Left lobe of liver (tissue), 2 donors: Measurements from ENCODE around the gene USP24. TPM values are rescaled to one million over a fixed set of nuclear protein-coding genes. Genes with fewer than 3 reads are reported as not detected.
"Not testable (repeated sequence)": the region's sequence is repeated elsewhere in the genome, so short reads cannot be mapped to it uniquely, and the experiment has no call there.

Source experiments
- ATAC-seq: fragments of 200-7000 bp; cut with Tn5 transposase; one replicate; pipeline ENCODE4 v1.9.1; 2020; ENCODE audit warnings: mild to moderate bottlenecking, moderate library complexity
- DNase-seq: peaks from one replicate; pipeline ENCODE4 v3.0.0-alpha.2; 2020; ENCODE audit warnings: low spot score
- total RNA-seq: library from RNA; stranded (reverse); gene quantifications from one replicate; pipeline ENCODE4 v1.2.1, GENCODE V29; 2021
- donor health status: DM: no; HTN: no; CAD: no; lungs with moderate emphysema.
- donor health status: DM: no; HTN: yes; CAD: no.

USP24 gene
- total RNA-seq, 1 donor from 2014 or later, result 17.7 TPM

DNA sequence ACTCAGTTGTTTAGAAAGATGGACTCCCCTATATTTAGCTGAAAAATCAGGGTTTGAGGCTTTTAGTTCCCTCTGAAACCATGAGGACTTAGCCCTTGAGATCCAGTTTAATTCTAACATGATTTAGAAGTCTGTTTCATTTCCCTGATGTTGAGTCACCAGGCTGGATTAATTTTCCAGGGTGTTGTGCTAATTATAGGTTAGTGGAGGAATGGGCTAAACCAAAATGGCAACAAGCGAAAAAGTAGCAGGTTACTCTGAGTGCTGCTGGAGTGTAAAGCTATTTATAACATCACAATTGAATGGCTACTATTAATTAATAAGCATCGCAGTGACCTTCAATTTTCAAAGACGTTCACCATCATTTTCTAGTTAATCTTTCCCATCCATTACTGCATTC, 15.5 kb upstream of the USP24 start:
- ATAC-seq (no peak), DNase-seq (no peak)

DNA sequence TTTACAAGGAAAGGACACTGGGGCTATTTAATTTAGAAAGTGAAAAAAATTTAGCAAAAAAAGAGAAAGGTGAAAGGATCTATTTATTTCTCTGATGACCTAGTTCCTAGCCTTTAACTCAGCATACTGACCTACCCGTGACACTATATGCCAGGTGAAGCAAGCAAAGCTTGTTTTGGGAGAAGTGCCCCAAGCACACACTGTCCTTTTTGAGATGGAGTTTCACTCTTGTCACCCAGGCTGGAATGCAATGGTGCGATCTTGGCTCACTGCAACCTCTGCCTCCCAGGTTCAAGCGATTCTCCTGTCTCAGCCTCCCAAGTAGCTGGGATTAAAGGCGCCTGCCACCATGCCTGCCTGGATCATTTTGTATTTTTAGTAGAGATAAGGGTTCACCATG, 14.6 kb upstream of the USP24 start:
- not testable (repeated sequence) for DNase-seq, ATAC-seq

DNA sequence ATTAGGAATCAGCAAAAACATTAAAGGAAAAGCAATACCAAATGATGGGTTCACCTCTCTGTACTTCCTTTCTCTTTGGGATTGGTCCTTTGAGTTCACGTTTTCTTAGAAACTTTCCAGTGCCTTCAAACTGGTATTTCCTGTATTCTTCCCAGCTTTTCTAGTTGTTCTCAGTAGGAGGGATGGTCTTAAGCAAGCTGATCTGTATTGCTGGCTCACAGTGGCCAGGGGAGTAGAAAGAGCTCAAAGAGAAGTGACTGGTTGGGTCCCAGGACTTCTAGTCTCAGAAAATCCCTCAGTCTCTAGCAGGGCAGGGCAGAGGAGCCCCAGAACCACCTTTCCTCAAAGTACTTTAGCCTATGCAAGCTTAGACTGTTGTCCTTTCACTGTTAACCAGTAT, 10.1 kb upstream of the USP24 start:
- no peak for DNase-seq
- ATAC-seq, result no peak

DNA sequence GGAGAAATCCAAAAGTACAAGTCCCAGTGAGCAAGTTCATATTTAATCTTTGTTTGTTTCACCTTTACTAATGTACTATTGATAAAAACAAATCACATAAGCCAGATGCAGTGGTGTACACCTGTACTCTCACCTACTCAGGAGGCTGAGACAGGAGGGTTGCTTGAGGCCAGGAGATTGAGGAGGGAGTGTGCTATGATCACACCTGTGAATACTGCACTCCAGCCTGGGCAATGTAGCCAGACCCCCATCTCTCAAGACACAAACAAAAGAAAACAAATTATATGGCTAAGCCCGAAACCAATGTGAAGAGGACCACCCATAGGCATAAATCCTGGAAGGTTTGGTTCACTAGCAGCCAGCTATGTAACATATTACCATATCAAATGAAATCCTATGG, 9.6 kb upstream of the USP24 start:
- DNase-seq (no peak), ATAC-seq (no peak)

DNA sequence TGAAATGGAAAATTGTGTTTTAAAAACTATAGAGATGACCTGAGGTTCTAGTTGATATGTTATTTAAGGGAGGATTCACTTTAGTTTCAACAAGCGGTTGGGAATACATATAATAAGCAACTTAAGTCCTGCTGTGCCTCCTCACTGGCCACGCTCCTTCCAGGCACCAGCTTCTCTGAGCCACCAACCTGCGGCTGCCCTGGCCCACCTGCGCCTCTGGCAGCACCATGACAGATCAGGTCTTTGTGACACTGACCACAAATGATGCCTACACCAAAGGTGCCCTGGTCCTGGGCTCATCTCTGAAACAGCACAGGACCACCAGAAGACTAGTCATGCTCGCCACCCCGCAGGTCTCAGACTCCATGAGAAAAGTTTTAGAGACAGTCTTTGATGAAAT, 7.0 kb upstream of the USP24 start:
- no peak for ATAC-seq
- DNase-seq, result no peak

DNA sequence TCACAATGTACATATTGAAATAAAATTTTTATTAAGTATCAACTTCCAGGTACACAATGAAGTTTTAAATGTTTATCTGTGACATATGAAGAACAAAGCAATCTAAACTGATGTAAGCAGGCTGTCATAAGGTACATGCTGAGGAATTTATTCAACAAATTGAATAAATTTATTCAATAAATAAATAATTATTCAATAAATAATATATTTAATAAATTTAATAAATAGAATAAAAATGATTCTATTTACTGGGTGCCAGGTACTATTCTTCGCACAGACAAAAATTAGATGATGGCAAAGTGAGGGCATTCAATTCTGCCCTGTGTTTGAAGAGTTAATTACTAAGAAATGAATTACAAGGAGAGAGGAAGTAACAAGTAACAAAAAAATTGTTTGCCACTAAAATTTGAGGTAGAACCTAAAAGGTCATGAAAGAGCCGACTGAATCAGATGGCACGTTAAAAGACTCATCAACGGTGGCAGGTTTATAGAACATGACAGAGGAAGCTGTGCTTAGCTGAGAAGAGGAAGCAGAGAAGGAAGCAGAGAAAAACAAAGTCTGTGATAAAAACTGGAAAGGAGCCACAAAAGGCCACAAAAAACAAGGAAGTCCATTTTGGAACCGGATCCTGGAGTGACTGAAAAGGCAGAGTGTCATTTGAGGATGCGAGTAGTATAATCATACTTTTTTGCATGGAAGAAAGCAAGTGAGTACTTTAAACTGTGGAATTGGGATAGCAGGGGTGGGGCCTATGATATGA, 2.2 kb upstream of the USP24 start:
- ATAC-seq (no peak), DNase-seq (no peak)

DNA sequence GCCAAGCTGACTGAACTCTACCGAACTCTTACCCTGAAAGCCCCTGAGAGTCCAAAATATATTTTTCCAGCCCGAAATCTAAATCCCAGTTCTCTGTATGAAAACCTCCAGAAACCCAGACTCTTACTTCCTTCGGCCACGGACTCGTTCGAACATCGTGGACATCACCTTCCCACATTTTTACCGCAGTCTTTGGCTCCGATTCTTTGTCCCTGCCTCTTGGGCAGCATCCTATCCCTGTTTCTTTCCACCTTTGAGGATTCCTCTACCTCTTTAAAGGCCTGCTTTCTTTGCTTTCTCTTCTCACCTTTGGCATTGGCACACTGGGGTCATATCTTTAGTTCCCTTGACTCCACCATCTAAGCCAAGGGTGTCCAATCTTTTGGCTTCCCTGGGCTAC, 932 bp upstream of the USP24 start:
- DNase-seq (no peak), ATAC-seq (no peak)

DNA sequence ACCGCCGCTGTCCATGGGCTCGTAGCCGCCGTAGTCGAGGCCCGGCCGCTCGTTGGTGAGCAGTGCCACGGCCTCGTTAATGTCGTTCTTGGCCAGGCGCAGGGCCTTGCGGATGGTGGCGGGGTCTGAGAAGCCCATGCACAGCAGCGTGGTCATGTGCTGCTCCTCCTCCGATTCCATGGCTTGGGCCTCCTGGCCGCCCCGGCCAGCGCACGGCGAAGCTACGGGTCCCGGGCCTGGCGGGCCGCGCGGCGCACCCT, 300 bp downstream of the USP24 start:
- peak; percentile 53 for ATAC-seq
- DNase-seq, result no peak

DNA sequence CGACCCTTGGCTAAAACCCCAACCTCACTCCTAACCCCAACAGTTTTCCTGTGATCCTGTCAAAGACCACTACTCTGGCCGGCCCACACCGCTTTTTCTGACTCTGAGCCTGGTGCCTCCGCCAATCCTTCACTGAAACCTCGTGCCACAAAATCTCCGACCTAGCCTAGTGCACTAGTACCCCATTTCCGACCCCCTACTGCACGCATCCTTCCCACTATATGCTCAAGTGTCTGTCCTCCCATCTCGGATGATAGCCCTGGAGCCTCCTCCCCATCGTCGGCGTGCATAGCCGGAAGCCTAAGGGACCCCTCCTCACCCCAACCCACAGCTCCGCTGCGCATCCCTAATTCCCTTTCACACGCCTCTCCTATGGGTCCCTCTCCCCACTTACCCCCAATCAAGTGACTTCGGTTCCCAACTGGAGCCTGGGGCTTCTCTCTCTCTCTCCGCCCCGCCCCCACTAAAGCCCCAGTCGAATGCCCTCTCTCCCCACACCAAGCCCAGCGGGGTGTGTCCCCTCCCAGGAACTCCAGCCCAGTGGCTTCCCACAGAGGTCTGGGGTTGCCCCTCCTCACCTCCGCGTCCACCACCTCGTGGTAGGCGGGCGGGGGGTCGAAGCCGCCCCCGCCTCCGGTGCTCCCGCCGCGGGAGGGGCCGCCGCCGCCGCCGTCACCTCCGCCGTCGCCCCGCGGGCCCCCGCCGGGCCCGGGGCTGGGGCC, 791 bp downstream of the USP24 start:
- peak; percentile 60 for DNase-seq
- peak; percentile 12 for ATAC-seq

DNA sequence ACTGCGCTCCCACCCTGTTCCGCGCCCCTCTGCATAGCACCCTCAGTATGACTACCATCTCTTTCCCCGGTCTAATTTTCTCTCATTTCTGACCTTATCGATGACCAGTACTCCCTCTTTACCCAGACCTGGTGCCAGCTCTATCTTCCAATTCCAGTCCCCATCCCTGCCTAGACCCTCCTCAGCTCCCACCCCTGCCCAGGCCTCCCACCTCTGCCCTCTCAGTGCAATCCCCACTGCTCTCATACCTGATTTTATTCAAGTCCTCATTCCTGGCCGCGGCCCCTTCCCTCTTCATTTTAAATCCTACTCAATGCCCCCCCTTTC, 1.3 kb downstream of the USP24 start:
- DNase-seq, result no peak
- ATAC-seq, result no peak

DNA sequence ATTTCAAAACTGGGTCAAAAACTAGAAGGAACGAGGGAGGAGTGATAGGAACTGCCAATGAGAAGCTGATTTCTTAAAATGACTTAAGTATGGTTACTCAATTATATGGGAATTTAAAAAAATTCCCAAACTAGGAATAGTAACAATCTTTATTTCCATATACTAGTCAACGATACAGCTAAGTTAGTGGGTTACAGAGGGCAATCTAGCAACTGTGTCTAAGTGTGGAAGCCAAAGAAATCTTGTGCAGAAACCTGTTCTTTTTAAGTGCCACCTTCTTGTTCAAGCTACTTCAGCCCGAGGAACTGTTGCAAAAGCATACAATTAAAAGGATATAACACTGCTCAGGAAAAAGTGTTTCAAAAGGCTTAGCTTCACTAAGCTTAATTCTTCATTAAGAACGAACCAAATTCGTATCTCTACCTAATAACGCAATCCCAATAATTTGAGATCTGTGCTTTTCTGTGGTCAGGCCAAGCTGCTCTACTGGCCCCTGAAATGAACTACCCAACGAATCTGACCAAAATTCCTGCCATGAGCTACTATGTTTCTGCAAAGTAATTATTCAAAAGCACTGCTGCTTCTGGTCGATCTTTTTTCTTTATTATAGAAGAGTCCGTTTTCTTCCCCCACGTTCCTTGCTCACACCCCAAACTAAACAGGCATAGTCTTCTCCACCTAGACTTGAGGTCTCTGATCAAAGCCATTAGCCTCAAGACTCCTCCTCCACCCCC, 1.8 kb downstream of the USP24 start:
- DNase-seq (no peak), ATAC-seq (no peak)

DNA sequence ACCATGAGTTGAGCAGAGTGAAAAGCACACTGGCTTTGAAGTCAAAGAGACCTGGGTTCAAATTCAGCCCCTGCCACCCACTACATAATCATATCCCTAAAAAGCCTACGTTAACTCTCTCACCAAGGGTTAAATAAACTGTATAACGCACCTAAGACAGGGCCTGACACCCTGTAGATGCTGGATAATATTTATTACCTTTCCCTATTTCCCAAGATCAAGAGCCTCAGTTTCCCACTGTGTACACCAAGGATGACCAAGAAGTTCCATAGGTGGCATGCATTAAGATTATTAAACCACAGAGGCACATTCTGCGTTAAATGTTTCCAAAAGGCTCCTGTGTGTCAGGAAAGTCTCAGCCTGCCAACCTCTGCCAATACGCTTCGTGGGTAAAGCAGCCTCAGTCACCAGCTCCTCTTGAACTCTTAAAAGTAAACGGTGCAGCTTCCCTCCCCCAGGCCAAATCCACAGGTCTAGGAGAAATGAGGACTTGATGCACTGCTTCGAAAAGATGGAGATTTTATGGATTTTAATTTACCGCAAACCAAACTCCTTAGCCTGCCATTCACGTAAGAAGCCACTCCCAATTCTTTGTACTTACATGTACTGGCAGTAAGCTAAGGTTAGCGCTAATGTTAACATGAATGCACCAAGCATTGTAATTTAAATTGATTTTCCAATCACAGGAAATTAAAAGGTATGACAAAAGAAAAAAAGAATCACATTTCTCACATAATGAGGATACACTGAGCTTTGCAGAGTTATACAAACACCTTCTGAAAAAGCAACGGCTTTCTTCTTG, 2.6 kb downstream of the USP24 start:
- DNase-seq (no peak), ATAC-seq (no peak)

DNA sequence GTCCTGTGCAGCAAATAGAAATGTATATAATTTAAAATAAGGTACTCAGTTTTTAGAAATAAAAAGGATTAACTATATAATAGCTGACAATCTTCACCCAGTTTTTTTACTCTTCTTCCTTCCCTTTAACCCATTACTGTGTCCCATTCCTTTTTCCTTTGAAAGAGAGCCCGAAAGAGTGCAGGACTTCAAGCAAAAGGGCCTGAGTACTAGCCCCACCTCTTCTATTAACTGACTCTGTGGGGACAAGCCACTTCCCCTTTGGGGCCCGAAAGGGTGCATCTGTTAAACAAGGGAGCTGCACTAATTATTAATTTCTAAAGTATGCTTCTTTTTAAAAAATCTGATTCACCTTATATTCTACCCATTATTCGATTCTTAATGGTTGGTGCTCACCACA, 3.3 kb downstream of the USP24 start:
- no peak for ATAC-seq
- DNase-seq, result no peak

DNA sequence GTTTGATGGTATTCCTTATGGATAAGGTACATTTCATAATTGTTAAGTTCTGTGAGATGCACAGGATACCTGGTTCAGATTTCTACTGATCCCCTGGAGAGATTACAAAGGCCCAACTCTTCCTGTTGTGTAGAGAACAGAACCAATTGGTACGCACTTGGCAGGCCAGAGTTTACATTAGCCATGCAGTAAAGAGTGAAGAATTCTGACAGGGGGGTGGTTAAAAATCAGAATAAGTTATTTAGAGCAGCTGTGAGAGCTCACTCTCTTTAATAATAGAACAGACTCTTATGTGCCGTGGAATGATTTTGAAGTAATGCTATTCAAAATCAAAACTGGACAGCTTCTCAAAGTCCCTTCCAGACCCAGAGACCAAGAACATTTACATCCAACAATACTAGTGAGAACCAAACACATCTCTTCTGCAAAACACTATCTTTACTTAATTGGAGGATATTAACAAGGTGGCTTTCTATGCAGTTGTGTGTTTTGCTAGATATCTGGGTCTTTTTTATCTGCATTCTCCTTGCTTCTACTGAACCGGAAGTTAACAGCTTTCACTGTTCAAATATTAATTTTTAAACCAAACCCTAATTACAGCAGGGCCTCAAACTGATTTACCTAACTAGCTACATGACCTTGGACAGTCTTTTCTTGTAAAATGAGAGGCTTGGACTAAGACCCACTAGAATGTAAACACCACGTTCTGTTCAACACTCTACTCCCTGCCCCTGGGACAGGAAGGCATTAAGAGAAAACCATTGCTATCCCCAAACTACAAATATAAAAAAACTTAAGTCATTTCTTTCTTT, 4.0 kb downstream of the USP24 start:
- DNase-seq (no peak), ATAC-seq (no peak)

DNA sequence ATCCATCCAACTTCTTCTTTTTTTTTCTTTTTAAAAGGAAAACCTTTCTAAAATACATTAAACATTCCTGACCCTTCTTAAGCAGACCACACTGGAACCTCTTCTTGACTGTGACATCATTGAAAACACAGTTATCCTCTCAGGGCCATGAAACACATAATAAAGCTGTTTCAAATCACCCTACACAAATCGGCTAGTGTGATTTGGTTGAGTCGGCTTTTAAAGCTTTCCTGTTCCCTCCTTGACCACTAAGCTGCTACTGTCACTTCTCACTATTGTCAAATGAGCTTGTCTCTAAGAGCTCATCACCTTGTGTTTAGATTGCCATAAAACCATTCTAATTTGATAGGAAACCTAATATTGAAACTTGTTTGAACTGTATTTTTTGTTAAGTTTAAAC, 5.9 kb downstream of the USP24 start:
- DNase-seq (no peak), ATAC-seq (no peak)

DNA sequence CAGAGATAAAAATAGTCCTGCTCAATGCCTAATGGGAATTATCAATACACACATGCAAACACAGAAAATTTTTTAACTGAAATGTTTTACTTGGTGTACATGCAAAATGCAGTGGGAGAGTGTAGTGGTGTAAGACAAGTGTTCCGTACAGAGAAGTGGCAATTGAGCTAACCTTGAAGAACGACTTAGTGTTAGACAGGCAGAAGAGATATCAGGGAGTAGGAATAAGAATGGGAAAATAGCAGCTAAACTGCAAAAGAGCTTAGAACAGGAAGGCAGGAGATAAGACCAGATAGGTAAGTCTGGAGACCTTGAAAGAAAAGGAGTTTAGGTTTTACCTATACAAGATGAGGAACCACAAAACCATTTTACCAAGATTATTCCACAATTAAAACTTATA, 9.0 kb downstream of the USP24 start:
- ATAC-seq, result no peak

DNA sequence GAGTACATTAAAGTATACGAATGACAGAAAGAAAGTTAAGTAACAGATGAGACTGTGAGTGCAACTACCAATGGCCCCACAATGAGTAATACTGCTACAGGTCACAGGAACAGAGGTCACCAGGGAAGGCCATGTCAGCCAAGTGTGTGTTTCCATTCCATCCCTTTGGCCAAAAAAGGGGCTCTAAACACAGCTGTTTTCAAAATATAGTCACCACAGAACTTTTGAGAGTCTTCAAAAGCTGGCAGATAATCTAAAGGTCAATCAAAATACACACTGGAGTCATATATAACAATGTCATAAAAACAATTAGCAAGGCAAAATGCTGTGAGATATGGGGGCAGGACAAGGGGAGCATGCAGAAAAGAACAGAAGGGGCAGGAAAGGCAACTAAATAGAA, 10.2 kb downstream of the USP24 start:
- peak; percentile 94 for ATAC-seq
- DNase-seq, result no peak

More for the DNA sequence above, 9.0 kb downstream of the USP24 start:
- no peak for DNase-seq

DNA sequence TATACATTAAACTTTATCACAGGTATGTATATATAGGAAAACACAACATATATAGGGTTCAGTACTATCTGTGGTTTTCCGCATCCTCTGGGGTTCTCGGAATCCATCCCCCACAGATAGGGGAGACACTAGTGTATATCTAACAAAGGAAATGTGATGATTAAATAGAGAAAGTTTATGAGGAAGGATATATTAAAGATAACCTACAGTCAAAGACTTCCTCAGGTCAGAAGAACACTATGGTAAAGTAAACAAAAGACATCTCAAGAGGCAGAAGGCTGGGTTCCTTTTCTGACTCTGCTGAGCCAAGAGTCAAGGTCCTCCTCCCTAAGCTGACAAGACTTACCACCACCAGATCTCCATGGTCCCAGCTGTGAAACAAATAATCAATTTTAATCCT, 12.1 kb downstream of the USP24 start:
- ATAC-seq, result no peak
- DNase-seq, result no peak

DNA sequence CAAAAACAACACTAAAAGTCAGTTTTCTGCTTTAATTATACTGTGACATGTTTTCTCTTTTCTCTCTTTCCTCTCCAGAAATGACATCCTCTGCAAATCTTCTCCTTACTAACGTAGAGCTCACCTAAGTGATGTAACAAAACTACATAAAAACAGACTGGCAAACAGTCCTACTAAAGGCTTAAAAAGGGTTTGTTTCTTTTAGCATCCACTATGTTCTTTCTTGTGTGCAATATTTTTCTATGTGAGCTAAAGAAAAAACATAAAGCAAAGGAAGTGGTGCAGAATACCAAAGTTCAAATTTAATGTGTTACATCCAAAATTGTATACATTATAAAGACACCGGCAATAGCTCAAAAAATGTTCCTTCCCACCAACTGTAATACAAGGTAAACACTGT, 14.5 kb downstream of the USP24 start:
- ATAC-seq (no peak), DNase-seq (no peak)

DNA sequence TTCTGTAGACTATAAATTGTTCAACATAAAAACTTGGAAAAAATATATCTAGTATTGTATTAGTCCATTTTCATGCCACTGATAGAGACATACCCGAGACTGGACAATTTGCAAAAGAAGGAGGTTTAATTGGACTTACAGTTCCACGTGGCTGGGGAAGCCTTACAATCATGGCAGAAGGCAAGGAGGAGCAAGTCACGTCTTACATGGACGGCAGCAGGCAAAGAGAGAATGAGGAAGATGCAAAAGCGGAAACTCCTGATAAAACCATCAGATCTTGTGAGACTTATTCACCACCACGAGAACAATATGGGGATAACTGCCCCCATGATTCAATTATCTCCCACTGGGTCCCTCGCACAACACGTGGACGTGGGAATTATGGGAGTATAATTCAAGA, 15.4 kb downstream of the USP24 start:
- ATAC-seq, DNase-seq: not testable (repeated sequence)

DNA sequence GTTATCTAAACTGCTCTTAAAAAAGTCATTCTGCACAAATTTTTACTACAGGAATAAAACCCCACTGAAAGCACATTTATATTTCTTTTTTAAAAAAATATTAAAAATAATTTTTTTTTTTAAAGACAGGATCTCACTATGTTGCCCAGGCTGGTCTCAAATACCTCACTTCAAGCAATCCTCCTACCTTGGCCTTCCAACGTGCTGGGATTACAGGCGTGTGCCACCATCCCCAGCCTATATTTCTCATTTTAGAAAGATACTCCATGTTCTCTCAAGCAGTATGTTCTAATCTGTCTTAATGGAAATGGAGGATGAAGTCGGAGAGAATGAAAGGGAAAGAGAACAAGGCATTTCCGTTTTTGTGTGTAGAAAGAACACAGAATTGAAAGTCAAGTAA, 17.1 kb downstream of the USP24 start:
- no peak for ATAC-seq
- no peak for DNase-seq
